Measurements from ENCODE around the gene TEX19. TPM values are rescaled to one million over a fixed set of nuclear protein-coding genes. Genes with fewer than 3 reads are reported as not detected.

Gene TEX19
- total and polyA plus RNA-seq, 2 of the 8 experiments (the other 6 are each of a cell fraction or from before 2014, with no cell fraction given): 0.54 to 0.80 TPM

- WGBS, 2 experiments (ENCODE audit: extremely low coverage in 1 of 2, insufficient coverage in 1 of 2, insufficient read length in 1 of 2, insufficient replicate concordance in 2 of 2, low coverage in 1 of 2, low lambda C conversion rate in 2 of 2, missing lambda C conversion rate in 1 of 2): 38% methylated on average over 32 of the region's 32 CpGs; no CpG with 5 or more reads in 1 of the 2 experiments
- peak overlapping the region; percentile 96; the same call in 1 of the 2 replicates for H3K18ac ChIP-seq (ENCODE audit: extremely low read depth, low read length)
- H3K4me1 ChIP-seq (replicated peaks in 1 of 4; ENCODE audit: control insufficient read depth in 3 of 4, insufficient read depth in 4 of 4, low read length in 3 of 4): peaks cover 0 to 25% (median 17%) of the 10 kb centered on the region in 4 experiments; a peak in 6 of 7 replicates
- no peaks in the 10 kb centered on the region for H3K9me3 ChIP-seq (ENCODE audit: insufficient read depth in 2 of 2, low read depth in 1 of 2, low read length in 1 of 2)
- H3K27ac ChIP-seq (ENCODE audit: low read depth, low read length): no peak overlapping the region
- peak; percentile 70; the same call in 1 of the 2 replicates for TF ChIP-seq SUZ12 (IDR thresholded peaks at IDR 0.05; ENCODE audit: low read length)
- TF ChIP-seq POLR2AphosphoS5 (IDR thresholded peaks at IDR 0.05; ENCODE audit: low read depth, low read length): no peak
- TF ChIP-seq BACH1 (IDR thresholded peaks at IDR 0.05; ENCODE audit: low read length): 0 out of 2 replicates have a peak, but pooled peaks have one; percentile 18
- TF ChIP-seq POLR2A (IDR thresholded peaks at IDR 0.05; ENCODE audit: control extremely low read depth in 1 of 2, low read depth in 2 of 2, low read length in 2 of 2): no peak
- TF ChIP-seq RBBP5 (IDR thresholded peaks at IDR 0.05; ENCODE audit: borderline replicate concordance, low read depth, low read length): no peak
- peak; percentile 69 for TF ChIP-seq EZH2 (IDR thresholded peaks at IDR 0.05; ENCODE audit: low read depth, low read length, severe bottlenecking)
- no peak for TF ChIP-seq YY1 (IDR thresholded peaks at IDR 0.05; ENCODE audit: low read depth, low read length)
- no peak for TF ChIP-seq TAF1 (IDR thresholded peaks at IDR 0.05; ENCODE audit: low read depth, low read length)
- TF ChIP-seq MAFK (IDR thresholded peaks at IDR 0.05; ENCODE audit: low read depth, low read length): peak; percentile 94
- no peak for TF ChIP-seq SIX5 (IDR thresholded peaks at IDR 0.05; ENCODE audit: low read depth, low read length)
- TF ChIP-seq KDM5A (IDR thresholded peaks at IDR 0.05; ENCODE audit: low read length): no peak
- TF ChIP-seq TCF12 (IDR thresholded peaks at IDR 0.05; ENCODE audit: low read depth, low read length): no peak
- peak overlapping the region; percentile 81 for H3K4ac ChIP-seq (replicated peaks; ENCODE audit: insufficient read length, low read depth, low read length)
- H3K79me1 ChIP-seq (ENCODE audit: low read depth, low read length): no peaks in the 10 kb centered on the region
- peak overlapping the region; percentile 45; the same call in 1 of the 2 replicates for H4K8ac ChIP-seq (ENCODE audit: extremely low read depth, insufficient read depth, low read length)
- H2BK5ac ChIP-seq (ENCODE audit: low read depth, low read length): 0 out of 2 replicates have a peak overlapping the region, but pooled peaks have one; percentile 60
- H3K14ac ChIP-seq (ENCODE audit: insufficient read length): no peak overlapping the region
- peak overlapping the region; percentile 93 for H4K91ac ChIP-seq (replicated peaks; ENCODE audit: insufficient read length, low read length)
- CTCF ChIA-PET (ENCODE audit: partially characterized antibody): interaction anchor here (0.8 to 2.6 kb wide), 8 partner anchors 11 to 98 kb away, joined by 3 to 11 read pairs (median 4); partner anchors contain the start of gene CD7
- H2BK20ac ChIP-seq (ENCODE audit: low read length): 0 out of 2 replicates have a peak overlapping the region, but pooled peaks have one; percentile 61
- H3K23me2 ChIP-seq (ENCODE audit: low read depth, low read length): peaks cover 8% of the 10 kb centered on the region
- DNase-seq (ENCODE audit: low read depth in 1 of 2, low spot score in 2 of 2): no peak
- POLR2A ChIA-PET (ENCODE audit: partially characterized antibody): interaction anchor here (0.7 to 1.5 kb wide), 6 partner anchors 11 to 59 kb away, joined by 3 to 5 read pairs (median 3); no protein-coding TSS in a partner anchor
- H3K9ac ChIP-seq (replicated peaks in 1 of 4; ENCODE audit: extremely low read depth in 1 of 4, low read depth in 3 of 4, low read length in 3 of 4): no peak overlapping the region; a peak in 1 of 7 replicates
- no peak overlapping the region for H4K5ac ChIP-seq (ENCODE audit: insufficient read length, low read depth, low read length)
- no peak for FAIRE-seq
- H3K4me3 ChIP-seq (ENCODE audit: extremely low read depth in 1 of 4, insufficient read depth in 2 of 4, low read depth in 3 of 4, low read length in 4 of 4): peak overlapping the region; percentile 7 to 58 (median 32); a peak in 6 of 8 replicates
- H3K36me3 ChIP-seq (ENCODE audit: control insufficient read depth in 2 of 4, insufficient read depth in 4 of 4, low read length in 3 of 4): no peaks in the 10 kb centered on the region
- H3K56ac ChIP-seq (replicated peaks; ENCODE audit: insufficient read length, low read depth, low read length): no peak overlapping the region
- peak overlapping the region; percentile 95; the same call in 1 of the 2 replicates for H2BK12ac ChIP-seq (ENCODE audit: low read depth, low read length)
- no peak overlapping the region for H2AK5ac ChIP-seq (ENCODE audit: low read depth, low read length)
- no peaks in the 10 kb centered on the region for H4K20me1 ChIP-seq (replicated peaks in 1 of 2; ENCODE audit: control insufficient read depth in 1 of 2, insufficient read depth in 2 of 2, low read length in 2 of 2)
- H3K79me2 ChIP-seq (ENCODE audit: control insufficient read depth in 1 of 2, insufficient read depth in 2 of 2, low read length in 2 of 2): no peaks in the 10 kb centered on the region
- no peak overlapping the region for H3K23ac ChIP-seq (ENCODE audit: insufficient read length)
- peak overlapping the region; percentile 100; the same call in 1 of the 2 replicates for H2BK15ac ChIP-seq (ENCODE audit: low read length)
- no peak overlapping the region for H2AFZ ChIP-seq (ENCODE audit: low read length)
- peak overlapping the region; percentile 69 to 76 for H3K4me2 ChIP-seq (ENCODE audit: insufficient read depth in 1 of 2, low read depth in 2 of 2, low read length in 2 of 2)
- no peak overlapping the region for H2BK120ac ChIP-seq (replicated peaks; ENCODE audit: low read depth, low read length)
- peaks cover 28 to 56% (median 53%) of the 10 kb centered on the region in 4 experiments for H3K27me3 ChIP-seq (replicated peaks in 1 of 4; ENCODE audit: control insufficient read depth in 3 of 4, extremely low read depth in 1 of 4, insufficient read depth in 3 of 4, low read length in 3 of 4)
Observed at GRCh38 chr17:82332669-82333278, 26.3 kb upstream of the TEX19 start.
